SW480 (cell line): ENCODE measurements around the gene SMNDC1.
"Not testable (repeated sequence)": the region's sequence is repeated elsewhere in the genome, so short reads cannot be mapped to it uniquely, and the experiment has no call there.

Experiments
- DNase-seq: peaks from one replicate; pipeline ENCODE4 v3.0.0-alpha.2; 2016; ENCODE audit warnings: low spot score

Gene SMNDC1

DNA sequence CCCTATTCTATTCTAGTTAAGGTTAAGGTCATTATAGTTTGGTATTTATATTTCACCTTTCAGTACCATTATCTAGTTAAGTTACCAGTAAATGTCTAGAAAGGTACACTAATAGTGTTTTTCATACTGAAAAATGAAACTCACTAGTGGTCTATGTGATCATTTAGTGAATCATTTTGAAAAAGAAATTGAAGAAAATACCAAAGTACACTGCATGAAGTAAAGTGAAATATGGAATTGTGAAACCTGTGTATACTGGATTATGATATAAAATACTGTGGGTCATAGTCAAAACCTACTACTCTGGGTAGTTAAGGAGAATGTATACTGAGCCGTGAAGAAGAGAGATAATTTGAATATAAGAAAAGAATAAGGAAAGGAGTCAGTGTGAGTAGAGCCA is 53.3 kb downstream of the SMNDC1 start:
- not testable (repeated sequence) for DNase-seq

DNA sequence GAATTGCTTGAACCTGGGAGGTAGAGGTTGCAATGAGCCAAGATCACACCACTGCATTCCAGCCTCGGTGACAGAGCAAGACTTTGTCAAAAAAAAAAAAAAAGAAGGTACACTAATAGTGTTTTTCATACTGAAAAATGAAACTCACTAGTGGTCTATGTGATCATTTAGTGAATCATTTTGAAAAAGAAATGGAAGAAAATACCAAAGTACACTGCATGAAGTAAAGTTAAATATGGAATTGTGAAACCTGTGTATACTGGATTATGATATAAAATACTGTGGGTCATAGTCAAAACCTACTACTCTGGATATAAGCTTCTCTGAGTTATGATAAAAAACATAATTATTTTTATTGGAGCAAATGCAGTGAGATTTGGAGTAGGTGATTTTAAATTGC is 55.2 kb downstream of the SMNDC1 start:
- DNase-seq: not testable (repeated sequence)

DNA sequence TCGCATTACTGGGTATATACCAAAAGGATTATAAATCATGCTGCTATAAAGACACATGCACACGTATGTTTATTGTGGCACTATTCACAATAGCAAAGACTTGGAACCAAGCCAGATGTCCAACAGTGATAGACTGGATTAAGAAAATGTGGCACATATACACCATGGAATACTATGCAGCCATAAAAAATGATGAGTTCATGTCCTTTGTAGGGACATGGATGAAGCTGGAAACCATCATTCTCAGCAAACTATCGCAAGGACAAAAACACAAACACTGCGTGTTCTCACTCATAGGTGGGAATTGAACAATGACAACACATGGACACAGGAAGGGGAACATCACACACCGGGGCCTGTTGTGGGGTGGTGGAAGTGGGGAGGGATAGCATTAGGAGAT is 56.9 kb downstream of the SMNDC1 start:
- DNase-seq: not testable (repeated sequence)

DNA sequence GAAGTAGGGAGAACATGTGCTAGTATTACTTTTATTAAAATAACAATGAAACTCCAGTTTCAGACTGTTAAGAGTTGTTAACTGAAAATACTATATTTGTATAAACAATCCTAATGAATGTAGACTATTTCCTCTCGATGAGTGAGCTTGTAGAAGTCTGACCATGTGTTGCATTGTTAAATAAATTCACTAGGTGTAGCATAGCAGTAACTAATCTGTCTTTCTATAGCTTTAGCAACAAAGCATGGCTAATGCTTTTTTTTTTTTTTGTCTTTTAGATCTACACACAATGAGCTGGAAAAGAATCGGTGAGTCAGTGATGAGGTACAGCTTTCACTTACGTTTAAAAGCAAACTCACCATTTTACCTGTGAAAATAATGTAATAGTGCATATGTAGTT is 60.2 kb downstream of the SMNDC1 start:
- no peak for DNase-seq

DNA sequence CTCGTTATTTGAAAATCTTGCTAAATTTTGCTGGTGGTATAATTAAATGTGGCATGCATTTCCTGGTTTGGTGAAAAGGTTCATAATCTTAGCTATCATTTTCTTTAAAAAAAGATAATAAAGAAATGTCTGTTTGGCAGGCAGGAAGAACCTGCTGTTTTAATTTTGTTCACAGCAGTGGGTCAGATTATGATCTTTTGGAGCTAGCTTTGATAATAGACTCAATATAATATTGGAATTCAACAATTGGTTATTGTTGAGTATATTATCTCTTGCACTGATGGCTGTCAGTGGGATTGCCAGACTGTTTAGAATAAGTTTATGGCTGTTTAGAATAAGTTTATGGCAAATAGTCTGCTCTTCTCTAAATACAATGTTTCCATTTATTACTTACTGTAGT is 62.2 kb downstream of the SMNDC1 start:
- DNase-seq: no peak

DNA sequence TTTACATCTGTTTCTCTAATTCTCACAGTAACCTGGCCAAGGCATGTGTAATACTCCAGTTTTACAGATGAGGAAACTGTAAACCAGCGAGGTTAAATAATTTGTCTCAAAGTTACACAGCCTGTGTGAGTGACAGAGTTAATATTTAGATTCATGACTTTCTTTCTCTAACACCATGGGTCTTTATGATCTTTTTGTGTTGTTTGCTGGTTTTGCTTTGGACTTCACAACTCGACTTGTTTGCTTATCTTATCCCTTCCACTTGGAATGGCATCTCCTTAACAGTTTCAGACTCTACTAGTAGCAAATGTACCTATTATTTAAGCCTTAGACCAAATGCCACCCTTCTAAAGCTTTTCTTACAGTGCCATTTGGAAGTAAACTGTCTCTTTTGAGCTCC is 62.9 kb downstream of the SMNDC1 start:
- no peak for DNase-seq

DNA sequence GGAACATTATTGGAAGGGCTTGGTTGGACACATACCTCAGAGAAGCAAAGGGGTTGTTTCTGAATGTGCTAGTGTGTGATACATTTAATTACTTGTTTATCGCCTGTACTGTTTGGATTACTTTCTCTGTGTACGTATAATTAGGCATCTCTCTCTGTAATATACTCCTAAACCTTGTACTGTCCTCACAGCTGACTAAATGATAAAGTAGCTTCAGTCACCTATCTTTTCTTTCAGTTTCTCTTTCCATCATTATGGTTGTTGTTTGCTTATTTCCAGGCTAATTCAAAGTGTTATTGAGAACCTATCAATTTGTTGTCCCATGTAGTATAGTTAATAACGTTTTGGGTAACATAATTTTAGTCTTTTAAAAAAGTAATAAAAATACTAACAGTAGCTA is 63.3 kb downstream of the SMNDC1 start:
- no peak for DNase-seq
